Suprapubic skin (tissue), 4 donors: ENCODE results near the gene SIL1. TPM values are rescaled to one million over a fixed set of nuclear protein-coding genes. Genes with fewer than 3 reads are reported as not detected.
A peak's percentile ranks its signal among the peaks of the same experiment; 100 is the strongest.

Experiments
- DNase-seq, 2 donors: peaks; one replicate each; pipeline ENCODE4 v3.0.0-alpha.2; 2019; ENCODE audit warnings: low spot score in 2 of 2
- H3K27ac ChIP-seq: fragments of 200-600 bp; sonication (generic); one replicate; pipeline ENCODE4 v1.5.1; 2019
- H3K27me3 ChIP-seq: fragments of 200-600 bp; sonication (generic); one replicate; pipeline ENCODE4 v1.5.1; 2019
- H3K36me3 ChIP-seq: fragments of 200-600 bp; sonication (generic); one replicate; pipeline ENCODE4 v1.5.1; 2019
- H3K4me1 ChIP-seq: fragments of 200-600 bp; sonication (generic); one replicate; pipeline ENCODE4 v1.5.1; 2019
- H3K4me3 ChIP-seq: fragments of 200-600 bp; sonication (generic); one replicate; pipeline ENCODE4 v1.5.1; 2019; ENCODE audit warnings: mild to moderate bottlenecking
- H3K9me3 ChIP-seq: fragments of 200-600 bp; sonication (generic); one replicate; pipeline ENCODE4 v1.5.1; 2019
- CTCF ChIP-seq, 2 donors: fragments of 200-600 bp in 1 of 2; fragments of 450-650 bp in 1 of 2; sonication (generic) in 1 of 2; IDR thresholded peaks; one replicate each; pipeline ENCODE4 v1.5.1; 2016 to 2019; ENCODE audit warnings: antibody characterized with exemption in 2 of 2, mild to moderate bottlenecking in 1 of 2, moderate library complexity in 1 of 2
- EP300 ChIP-seq: sonication (generic); formaldehyde crosslinking; IDR thresholded peaks from one replicate; pipeline ENCODE4 v1.6.1; 2017; ENCODE audit warnings: antibody characterized with exemption
- POLR2A ChIP-seq, 2 donors: fragments of 450-650 bp; IDR thresholded peaks; one replicate each; pipeline ENCODE4 v1.6.1; 2017; ENCODE audit warnings: antibody characterized with exemption in 2 of 2, mild to moderate bottlenecking in 2 of 2, moderate library complexity in 2 of 2
- POLR2AphosphoS5 ChIP-seq, 3 donors: sonication (generic); formaldehyde crosslinking; IDR thresholded peaks; one replicate each; pipeline ENCODE4 v1.6.1; 2017; ENCODE audit warnings: antibody characterized with exemption in 3 of 3
- WGBS: methylation state at CpG from one replicate; pipeline ENCODE4 v1.1.5; 2018; 5-methylcytosine and 5-hydroxymethylcytosine counted together
- total RNA-seq, 4 donors: library from RNA; depleted of rRNA; stranded (reverse); fragments of >200 nt; gene quantifications; one replicate each; pipeline ENCODE4 v1.1.0, GENCODE V29; 2016

Gene SIL1
- total RNA-seq, 4 donors from 2014 or later: 38.5 to 54.6 (median 41.7) TPM

DNA sequence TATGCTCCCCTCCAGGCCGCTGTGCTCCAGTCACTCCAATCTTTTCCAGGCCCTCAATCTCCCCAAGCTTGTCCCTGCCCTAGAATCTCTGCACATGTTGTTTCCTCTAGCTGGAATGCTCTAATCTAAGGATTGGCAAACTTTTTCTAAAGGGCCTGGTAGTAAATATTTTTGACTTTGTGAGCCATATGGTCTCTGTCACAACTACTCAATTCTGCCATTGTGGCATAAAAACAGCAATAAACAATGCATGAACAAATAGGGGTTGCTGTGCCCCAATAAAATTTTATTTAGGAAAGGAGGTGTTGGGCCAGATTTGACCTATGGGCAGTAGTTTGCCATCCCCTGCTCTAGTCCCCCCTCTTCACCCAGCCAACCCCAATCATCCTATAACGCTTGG is 172.5 kb downstream of the SIL1 start:
- peaks cover 21% of the 10 kb centered on the region for H3K4me1 ChIP-seq
- no peak overlapping the region for H3K4me3 ChIP-seq
- H3K36me3 ChIP-seq: peaks cover 5% of the 10 kb centered on the region
- H3K27me3 ChIP-seq: no peaks in the 10 kb centered on the region
- no peak overlapping the region for H3K27ac ChIP-seq
- no peak for DNase-seq
- WGBS: 75% methylated on average over 2 of the region's 2 CpGs
- no peak for TF ChIP-seq CTCF (IDR thresholded peaks at IDR 0.05)
- no peak for TF ChIP-seq POLR2A (IDR thresholded peaks at IDR 0.05)
- TF ChIP-seq POLR2AphosphoS5 (IDR thresholded peaks at IDR 0.05): no peak
- TF ChIP-seq EP300: no peak
- H3K9me3 ChIP-seq: no peaks in the 10 kb centered on the region

- no peak for DNase-seq
- Histone ChIP-seq H3K4me1 (peaks cover 21% of the 10 kb centered on the region), H3K27ac (peak overlapping the region; percentile 24), H3K9me3 (no peaks in the 10 kb centered on the region), H3K27me3 (no peaks in the 10 kb centered on the region), H3K4me3 (no peak overlapping the region), H3K36me3 (peaks cover 24% of the 10 kb centered on the region)
- TF ChIP-seq POLR2A (IDR thresholded peaks at IDR 0.05) (no peak), POLR2AphosphoS5 (IDR thresholded peaks at IDR 0.05) (no peak), EP300 (no peak), CTCF (IDR thresholded peaks at IDR 0.05) (no peak)
- WGBS: 48% methylated on average over 8 of the region's 8 CpGs
Measured at GRCh38 chr5:139023286-139023685, 174.9 kb downstream of the SIL1 start.

DNA sequence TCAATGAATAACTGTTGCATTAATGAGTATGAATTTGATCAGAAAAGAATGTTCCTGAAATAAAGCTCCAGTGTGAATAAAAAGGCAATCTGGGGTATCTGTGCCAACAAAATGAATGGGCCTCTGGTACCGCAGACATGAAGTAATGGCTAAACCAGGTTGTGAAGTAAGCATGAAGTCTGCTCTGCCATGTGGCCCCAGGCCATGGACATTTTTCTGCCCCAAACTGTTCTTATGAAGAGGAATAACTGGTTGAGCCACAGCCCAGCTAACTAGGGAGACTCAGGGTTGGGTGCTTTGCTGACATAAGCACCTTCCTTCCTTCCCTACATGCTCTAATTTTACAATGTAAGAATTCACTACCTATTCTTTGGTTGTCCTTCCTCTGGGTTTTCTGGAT is 175.6 kb downstream of the SIL1 start:
- no peak overlapping the region for H3K4me3 ChIP-seq
- TF ChIP-seq CTCF (IDR thresholded peaks at IDR 0.05): no peak
- no peak for TF ChIP-seq POLR2AphosphoS5 (IDR thresholded peaks at IDR 0.05)
- TF ChIP-seq EP300: no peak
- TF ChIP-seq POLR2A (IDR thresholded peaks at IDR 0.05): no peak
- peak overlapping the region; percentile 24 for H3K27ac ChIP-seq
- DNase-seq: no peak
- H3K9me3 ChIP-seq: no peaks in the 10 kb centered on the region
- peaks cover 24% of the 10 kb centered on the region for H3K36me3 ChIP-seq
- H3K4me1 ChIP-seq: peaks cover 21% of the 10 kb centered on the region
- 42% methylated on average over 1 of the region's 1 CpG for WGBS
- no peaks in the 10 kb centered on the region for H3K27me3 ChIP-seq

DNA sequence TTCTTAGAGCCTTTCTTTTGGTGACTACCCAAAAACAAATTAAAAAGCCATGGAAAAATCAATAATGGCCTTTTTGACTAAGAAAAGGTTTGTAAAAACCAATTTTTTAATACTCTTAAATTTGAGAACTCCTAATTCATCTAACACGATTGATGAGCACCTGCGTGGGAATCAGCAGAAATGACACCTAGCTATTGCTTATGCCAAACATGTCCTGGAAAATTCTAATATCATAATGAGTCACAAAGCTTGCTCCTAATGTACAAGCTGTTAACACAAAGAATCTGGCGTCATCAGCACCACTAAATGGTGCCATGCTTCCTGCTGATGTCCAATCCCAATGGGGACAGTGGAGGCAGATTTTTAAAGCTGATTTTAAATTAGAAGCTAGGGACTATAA is 176.8 kb downstream of the SIL1 start:
- Histone ChIP-seq H3K27ac (no peak overlapping the region), H3K9me3 (no peaks in the 10 kb centered on the region), H3K27me3 (no peaks in the 10 kb centered on the region), H3K4me3 (no peak overlapping the region), H3K4me1 (peaks cover 21% of the 10 kb centered on the region), H3K36me3 (peaks cover 24% of the 10 kb centered on the region)
- DNase-seq: no peak
- 97% methylated on average over 3 of the region's 3 CpGs for WGBS
- TF ChIP-seq CTCF (IDR thresholded peaks at IDR 0.05) (no peak), POLR2A (IDR thresholded peaks at IDR 0.05) (no peak), POLR2AphosphoS5 (IDR thresholded peaks at IDR 0.05) (no peak), EP300 (no peak)

DNA sequence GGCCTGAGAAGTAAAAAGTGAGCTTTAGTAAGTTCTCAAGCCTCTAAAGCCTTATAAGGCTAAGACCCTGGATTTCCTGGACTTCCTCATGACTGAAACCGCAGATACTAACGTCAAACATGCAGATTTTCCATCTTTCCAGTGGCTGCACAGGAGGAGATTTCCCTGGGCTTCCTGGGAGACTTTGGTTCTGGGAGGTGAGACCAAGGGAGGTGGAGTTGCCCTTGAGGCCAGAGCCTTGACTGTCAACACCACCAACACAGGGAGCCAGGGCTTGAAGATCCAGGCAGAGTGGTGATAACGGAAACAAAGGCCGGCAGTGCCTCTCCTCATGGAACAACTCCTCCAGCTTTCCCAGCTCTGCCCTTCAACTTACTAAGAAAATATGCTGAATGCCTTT is 178.3 kb downstream of the SIL1 start:
- Histone ChIP-seq H3K4me1 (peaks cover 21% of the 10 kb centered on the region), H3K9me3 (no peaks in the 10 kb centered on the region), H3K27ac (no peak overlapping the region), H3K4me3 (no peak overlapping the region), H3K36me3 (peaks cover 24% of the 10 kb centered on the region), H3K27me3 (no peaks in the 10 kb centered on the region)
- TF ChIP-seq CTCF (IDR thresholded peaks at IDR 0.05): no peak
- no peak for TF ChIP-seq POLR2AphosphoS5 (IDR thresholded peaks at IDR 0.05)
- TF ChIP-seq POLR2A (IDR thresholded peaks at IDR 0.05): no peak
- no peak for TF ChIP-seq EP300
- DNase-seq: no peak
- 83% methylated on average over 4 of the region's 4 CpGs for WGBS
